Esophagus muscularis mucosa (tissue), 3 donors: ENCODE data around the gene OR6B1.

Experiments
- CTCF ChIP-seq, 3 experiments: fragments of 200-600 bp in 2 of 3; fragments of 450-650 bp in 1 of 3; sonication (generic) in 2 of 3; IDR thresholded peaks; one replicate each; pipeline ENCODE4 v1.5.1; 2017 to 2019; ENCODE audit warnings: antibody characterized with exemption in 3 of 3, mild to moderate bottlenecking in 2 of 3, moderate library complexity in 1 of 3
- POLR2A ChIP-seq: fragments of 450-650 bp; IDR thresholded peaks from one replicate; pipeline ENCODE4 v1.6.1; 2017; ENCODE audit warnings: antibody characterized with exemption, moderate library complexity, mild to moderate bottlenecking, low read depth

DNA sequence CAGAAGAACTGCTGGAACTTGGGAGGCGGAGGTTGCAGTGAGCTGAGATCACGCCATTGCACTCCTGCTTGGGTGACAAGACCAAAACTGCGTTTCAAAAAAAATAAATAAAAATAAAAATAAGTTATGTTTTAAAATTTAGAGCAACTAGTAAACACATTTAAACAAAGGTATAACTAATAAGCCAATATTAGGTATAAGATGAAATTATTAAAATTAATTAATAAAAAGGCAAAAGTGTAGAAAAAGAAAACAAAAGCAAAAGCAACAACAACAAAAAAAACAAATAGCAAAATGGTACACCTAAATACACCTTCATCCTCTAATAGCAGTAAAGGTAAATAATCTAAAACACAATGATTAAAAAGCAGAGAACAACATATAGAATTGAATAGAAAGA, 6.2 kb upstream of the OR6B1 start:
- no peak for TF ChIP-seq POLR2A
- TF ChIP-seq CTCF (IDR thresholded peaks at IDR 0.05): no peak
